HT1080 (cell line): ENCODE measurements around the gene API5. TPM values are rescaled to one million over a fixed set of nuclear protein-coding genes. Genes with fewer than 3 reads are reported as not detected.

Experiments
- DNase-seq: peaks from one replicate; pipeline ENCODE4 v3.0.0-alpha.2; 2015; ENCODE audit warnings: low read depth
- small RNA-seq: library from RNA; depleted of rRNA; stranded (forward); fragments of <200 nt; gene quantifications from one replicate; pipeline ENCODE3, GENCODE V24; 2014
- total RNA-seq: library from RNA; depleted of rRNA; stranded (reverse); fragments of >200 nt; shearing (Covaris generic); gene quantifications from 2 replicates; pipeline ENCODE4 v1.2.3, GENCODE V29; 2014; rRNA removed

The API5 gene
- total RNA-seq, 1 experiment from 2014 or later: 98.2 TPM

DNA sequence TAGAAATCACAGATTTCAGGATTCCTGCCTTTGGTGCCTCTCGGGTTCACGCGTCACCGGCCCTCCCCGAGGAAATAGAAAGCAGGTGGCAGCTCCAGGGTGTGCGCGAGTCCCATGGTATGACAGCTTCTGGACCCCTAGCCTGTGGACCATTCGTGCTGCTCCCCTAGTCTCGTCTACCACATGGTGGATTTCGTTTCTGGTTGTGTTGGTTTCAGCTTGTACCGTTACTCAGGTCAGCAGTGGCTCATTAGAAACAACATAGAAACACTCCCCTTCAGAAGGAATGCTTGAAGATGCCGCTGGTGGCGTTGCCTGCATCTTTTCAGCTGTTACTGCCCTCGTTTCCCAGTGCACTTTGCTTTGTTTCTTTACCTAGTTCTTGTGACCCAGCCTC, 47.6 kb downstream of the API5 start:
- DNase-seq: peak; percentile 44

DNA sequence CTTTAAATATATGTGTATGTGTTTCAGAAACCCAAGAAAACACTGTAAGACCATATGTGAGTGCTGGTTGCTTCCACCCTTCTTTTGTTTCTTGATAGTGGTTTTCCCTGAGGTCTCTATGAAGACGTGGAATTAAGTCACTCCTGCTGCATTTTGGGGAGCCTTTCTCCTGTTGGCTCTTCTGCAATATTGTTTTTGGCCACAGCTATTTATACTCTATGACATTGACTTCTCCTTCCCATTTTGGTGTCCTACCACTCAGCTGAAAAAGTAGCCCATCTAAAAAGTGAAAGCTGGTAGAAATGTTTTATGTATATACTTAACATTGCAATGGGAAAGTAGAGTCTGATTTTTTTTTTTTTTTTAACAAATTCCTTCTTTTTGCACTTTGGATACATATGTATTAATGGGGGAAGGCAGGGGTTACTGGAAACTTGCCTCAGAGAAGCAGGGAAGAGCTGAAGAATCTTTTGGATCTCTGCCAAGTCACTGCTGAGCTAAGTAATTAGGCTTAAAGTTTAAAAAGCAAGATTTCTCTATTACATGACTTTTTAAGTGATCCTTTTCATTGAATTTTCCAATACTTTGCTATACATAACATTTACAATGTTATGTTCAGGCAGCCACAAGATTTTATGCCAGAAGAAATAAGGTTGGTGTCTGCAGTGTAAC, 48.7 kb downstream of the API5 start:
- DNase-seq: no peak

DNA sequence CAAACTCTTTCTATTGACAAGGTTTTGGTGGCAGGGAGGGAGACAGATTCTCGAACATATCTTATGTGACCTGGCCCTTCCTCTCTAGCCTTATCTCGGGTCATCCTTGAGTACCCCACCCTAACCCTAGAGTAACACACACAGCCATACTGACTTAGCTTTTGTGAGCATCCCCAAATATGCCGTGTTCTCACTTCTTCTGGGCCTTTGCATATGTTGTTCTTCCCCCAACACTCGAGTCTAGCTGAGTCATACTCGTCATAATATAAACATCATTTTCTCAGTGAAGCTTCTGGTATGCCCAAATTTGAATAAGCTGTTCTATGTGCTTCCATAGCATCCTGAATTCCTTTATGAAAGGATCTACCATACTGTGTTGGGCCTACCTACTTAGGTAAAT, 54.9 kb downstream of the API5 start:
- peak; percentile 39 for DNase-seq

DNA sequence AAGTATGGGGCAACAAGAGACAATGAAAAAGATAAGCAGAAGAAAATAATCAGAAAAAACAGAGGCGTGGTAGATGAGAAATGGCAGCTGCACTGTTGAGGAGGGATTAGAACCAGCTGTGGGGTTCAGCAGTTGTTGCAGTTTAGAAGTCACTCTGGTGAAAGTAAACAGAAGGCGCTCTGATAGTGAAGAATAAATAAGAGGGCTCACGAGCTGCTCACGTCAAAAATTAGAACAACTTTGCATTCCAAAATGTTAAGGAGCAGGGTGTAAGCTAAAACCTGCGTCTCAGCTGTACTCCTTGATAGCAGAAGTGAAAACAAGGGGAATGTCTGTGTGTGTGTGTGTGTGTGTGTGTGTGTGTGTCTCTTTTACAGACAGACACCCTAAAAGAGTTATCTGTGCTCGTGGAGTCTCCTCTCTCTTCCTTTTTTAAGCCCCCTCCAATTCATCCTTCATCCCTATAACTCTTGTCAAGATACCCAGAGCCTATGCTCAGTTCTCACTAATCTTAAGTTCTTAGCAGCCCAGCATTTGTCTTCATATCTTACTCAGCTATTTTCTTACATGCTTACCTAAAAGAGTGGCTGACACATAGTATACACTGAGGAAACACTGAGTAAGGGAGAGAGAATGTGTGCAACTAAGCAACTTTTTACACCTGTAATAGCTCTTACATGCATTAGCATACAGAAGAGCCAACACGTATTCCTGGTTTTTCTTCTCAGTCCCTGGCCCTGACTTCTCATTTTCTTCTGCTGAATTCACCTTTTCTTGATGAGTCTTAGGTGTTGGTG, 55.8 kb downstream of the API5 start:
- DNase-seq: no peak

DNA sequence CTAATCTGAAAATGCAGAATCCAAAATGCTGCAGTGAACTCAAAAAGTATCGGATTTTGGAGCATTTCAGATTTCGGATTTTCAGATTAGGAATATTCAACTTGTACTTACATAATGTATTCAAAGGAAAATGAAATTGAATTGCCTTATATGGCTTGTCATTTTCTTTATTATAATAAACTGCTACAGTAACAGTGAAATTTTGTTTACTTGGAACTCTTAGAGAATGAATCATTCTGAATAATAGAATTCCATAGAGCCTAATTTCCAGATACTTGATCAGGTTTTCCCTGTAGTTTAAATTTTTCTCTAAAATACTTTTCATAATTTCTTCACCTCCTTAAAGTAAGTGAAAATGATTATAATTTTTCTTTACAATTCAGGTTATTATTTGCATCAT, 64.3 kb downstream of the API5 start:
- DNase-seq: no peak

DNA sequence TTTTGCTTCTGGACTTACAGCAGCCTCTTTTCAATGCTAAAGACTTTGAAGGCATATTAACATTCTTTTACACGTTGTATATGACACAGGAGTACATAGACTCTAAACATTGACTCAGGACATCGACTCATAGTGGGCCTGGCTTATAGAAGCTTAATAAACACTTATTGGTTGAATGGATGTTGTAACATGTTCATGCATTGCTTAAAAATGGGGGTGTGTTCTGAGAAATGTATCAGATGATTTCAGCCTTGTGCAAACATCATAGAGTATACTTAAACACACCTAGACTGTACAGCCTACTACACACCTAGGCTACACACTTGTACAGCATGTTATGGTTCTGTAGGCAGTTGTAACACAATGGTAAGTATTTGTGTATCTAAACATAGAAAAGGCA, 64.8 kb downstream of the API5 start:
- DNase-seq: peak; percentile 46

DNA sequence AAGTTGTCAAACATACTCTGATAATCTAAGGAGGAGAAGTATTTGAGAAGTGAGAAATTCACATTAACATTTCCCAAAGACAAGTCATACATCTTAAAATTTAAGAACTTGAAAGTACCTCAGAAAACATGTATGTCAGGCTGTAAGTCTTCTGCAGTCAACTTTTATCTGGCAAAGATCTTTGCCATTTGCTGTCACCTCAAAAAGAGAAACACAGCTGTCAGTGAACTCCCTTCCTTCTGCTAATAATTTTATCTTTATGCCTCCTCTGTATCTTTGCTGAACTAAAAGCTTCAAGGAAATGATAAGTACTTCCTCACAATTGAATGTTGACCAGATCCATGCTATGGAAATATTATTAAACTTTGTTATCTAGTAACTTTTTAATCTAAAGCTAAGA, 65.6 kb downstream of the API5 start:
- DNase-seq: no peak

DNA sequence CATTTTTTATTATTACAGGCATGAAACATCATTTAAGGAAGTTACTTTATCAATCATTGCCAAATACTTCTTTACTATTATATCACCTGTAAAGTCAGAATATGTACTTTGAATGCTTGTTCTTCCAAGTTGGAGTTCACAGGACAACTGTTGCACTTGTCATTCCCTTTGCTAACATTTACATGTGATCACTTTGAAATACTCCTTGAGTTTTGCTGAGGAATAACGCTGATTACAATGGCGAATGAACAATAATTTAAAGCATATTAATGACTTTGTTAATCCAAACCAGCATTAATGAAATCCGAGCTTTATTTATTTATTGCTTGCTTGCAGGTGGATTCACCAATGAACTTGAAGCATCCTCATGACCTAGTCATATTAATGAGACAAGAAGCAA, 67.1 kb downstream of the API5 start:
- DNase-seq: no peak

DNA sequence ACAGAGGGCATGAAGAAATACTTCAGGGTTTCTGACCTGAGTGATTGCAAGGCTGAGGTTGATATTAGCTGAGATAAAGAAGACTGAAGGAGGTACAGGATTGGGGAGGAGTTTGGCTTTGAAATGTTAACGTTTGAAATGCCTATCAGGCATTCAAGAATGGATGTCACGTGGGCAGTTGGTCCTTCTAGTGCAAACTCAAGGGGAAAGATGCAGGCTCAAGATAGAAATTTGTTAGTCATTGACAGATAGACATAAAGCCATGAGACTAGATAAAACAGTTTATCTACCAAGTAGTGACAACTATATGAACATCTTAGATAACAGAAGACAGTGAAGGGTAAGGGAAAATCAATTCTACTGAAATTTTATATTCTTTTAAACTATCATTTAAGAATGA, 70.0 kb downstream of the API5 start:
- no peak for DNase-seq

DNA sequence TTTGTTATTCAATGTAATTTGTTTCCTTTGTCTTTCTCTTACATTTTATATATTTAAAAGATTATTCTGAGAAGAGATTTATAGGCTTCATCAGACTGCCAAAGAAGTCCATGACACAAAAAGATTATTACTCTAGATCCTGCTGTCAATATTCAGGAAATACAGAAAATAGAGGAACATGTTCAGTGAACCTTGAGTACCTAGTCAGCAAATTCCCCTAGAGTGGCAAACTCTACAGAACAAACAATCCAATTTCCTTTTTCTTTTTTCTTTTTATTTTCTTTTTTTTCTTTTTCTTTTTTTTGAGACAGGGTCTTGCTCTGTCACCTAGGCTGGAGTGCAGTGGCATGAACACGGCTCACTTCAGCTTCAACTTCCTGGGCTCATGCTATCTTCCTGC, 70.8 kb downstream of the API5 start:
- DNase-seq: no peak

DNA sequence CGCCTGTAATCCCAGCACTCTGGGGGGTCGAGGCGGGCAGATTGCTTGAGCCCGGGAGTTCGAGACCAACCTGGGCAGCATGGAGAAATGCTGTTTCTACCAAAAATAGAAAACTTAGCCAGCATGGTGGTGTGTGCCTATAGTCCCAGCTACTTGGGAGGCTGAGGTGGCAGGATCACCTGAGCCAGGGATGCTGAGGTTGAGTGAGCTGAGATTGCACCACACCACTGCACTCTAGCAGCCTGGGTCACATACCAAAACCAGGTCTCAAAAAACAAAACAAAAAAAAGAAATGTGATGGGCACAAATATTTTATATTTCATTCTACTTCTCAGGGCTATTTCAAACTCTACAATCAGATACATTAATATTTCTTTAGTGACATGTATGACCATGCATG, 72.6 kb downstream of the API5 start:
- DNase-seq: no peak

DNA sequence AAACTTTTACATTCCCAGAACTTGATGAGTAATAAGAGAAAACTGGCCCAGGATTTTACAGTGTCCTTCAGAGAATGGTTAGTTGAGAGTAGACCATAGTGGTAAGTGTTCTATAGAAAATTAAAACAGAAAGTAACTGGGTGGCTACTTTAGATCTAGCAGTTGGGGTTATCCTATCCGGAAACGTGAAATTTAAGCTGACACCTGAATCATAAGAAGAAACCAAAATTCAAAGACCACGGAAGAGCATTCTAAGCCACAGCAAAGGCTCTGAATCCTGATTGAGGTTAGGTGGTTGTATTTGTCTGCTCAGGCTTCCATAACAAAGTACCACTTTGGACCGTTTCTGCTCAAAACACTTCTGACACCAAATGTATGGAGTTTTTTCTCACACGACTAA, 80.9 kb downstream of the API5 start:
- no peak for DNase-seq

DNA sequence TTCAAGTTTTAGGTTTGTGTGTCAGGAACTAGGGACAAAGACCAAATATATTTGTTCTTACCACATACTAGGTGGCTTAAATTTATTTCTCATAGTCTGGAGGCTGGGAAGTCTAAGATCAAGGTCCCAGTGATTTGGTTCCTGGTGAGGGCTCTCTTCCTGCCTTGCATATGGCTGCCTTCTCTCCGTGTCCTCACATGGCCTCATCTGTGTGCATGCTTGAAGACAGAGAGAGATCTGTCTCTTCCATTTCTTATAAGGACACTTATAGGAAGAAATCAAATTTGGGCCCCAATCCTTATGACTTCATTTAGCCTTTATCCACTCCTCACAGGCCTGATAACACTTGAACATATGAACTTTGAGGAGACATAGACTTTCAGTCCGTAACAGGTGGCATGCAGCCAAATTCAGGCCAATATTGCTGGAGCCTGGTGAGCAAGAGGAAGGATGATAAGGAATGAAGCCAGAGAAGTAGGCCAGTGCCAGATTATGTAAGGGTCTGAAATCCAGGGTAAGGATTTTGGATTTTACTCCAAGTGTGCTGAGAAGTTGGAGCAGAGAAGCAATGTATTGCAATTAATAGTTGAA, 82.1 kb downstream of the API5 start:
- no peak for DNase-seq

Small RNA genes lying within 50 kb of the gene (small RNA-seq; reads per million reads assigned to genes)
- not detected for gene RF00019

Other genes starting within 250 kb of the API5 start
- gene TTC17, start 46.9 kb downstream of the API5 start, total RNA-seq: 29.0 and 29.9 TPM in 2 replicates